HG03196 (cell line): Measurements from ENCODE around the gene ATP8B2.
"Not testable (repeated sequence)": the region's sequence is repeated elsewhere in the genome, so short reads cannot be mapped to it uniquely, and the experiment has no call there.

ENCODE experiments used
- ATAC-seq: cut with Tn5 transposase; IDR thresholded peaks from one replicate; pipeline ENCODE4 v1.9.1; 2021; ENCODE audit not compliant: unreplicated experiment

The ATP8B2 gene, protein sequence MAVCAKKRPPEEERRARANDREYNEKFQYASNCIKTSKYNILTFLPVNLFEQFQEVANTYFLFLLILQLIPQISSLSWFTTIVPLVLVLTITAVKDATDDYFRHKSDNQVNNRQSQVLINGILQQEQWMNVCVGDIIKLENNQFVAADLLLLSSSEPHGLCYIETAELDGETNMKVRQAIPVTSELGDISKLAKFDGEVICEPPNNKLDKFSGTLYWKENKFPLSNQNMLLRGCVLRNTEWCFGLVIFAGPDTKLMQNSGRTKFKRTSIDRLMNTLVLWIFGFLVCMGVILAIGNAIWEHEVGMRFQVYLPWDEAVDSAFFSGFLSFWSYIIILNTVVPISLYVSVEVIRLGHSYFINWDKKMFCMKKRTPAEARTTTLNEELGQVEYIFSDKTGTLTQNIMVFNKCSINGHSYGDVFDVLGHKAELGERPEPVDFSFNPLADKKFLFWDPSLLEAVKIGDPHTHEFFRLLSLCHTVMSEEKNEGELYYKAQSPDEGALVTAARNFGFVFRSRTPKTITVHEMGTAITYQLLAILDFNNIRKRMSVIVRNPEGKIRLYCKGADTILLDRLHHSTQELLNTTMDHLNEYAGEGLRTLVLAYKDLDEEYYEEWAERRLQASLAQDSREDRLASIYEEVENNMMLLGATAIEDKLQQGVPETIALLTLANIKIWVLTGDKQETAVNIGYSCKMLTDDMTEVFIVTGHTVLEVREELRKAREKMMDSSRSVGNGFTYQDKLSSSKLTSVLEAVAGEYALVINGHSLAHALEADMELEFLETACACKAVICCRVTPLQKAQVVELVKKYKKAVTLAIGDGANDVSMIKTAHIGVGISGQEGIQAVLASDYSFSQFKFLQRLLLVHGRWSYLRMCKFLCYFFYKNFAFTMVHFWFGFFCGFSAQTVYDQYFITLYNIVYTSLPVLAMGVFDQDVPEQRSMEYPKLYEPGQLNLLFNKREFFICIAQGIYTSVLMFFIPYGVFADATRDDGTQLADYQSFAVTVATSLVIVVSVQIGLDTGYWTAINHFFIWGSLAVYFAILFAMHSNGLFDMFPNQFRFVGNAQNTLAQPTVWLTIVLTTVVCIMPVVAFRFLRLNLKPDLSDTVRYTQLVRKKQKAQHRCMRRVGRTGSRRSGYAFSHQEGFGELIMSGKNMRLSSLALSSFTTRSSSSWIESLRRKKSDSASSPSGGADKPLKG

DNA sequence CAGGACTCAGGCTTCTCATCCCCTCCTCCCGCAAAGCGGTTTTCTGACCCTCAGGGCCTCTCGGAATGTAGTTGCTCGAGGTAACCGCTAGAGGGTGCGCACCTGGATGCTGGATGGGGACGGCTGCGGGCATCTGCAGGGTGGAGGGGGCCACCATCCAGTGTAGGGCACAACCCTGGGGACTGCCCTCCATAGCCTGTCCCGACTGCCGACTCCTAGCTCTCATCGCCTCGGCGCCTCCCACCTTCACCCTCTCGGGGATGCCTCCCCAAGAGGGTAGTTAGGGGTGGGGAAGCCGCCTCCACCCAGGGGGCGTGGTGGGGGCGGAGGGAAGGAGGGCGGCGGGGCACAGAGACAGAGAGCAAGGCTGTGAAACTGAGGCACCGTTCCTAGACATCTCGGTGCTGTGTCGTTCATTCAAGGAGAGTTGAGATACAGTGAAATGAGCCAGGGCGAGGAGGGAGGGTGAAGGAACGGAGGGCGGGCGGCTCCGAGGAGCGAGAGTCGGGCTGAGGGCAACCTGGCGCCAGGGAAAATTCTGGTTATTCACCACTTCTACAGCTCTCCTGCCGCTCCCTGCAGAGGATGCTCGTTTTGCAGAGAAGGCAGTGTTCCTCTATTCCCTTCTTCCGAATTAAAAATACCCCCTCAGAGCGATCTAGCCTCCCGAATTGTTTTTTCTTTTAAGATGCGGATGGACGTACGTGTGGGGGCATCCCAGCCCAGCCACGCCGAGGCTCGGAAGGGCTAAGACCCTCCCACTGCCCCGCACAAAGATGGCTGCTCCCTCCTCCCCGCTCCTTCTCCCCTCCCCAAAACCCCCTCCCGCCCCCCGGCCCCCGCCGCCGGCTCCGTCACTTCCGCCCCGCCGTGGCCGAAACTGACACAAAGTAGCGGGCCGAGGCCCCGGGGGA is at the start of gene ATP8B2:
Gene ATP8B2, plus strand, starts transcription at position 857 of the 914 bp plus-strand sequence. CDS start 2,617 bp downstream, outside the sequence.
- ATAC-seq = peak; percentile 42

DNA sequence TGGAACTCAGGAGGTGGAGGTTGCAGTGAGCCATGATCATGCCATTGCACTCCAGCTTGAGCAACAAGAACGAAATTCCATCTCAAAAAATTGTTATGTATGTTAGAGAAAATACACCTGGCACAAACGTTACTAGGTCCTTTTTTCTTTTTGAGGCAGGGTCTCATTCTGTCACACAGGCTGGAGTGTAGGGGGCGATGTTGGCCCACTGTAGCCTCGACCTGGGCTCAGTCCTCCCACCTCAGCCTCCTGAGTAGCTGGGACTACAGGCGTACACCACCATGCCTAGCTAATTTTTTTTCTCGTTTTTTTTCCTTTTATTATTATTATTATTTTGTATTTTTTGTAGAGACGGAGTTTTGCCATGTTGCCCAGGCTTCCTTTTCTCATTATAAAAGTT is 48.5 kb upstream of the ATP8B2 start:
- ATAC-seq = no peak

DNA sequence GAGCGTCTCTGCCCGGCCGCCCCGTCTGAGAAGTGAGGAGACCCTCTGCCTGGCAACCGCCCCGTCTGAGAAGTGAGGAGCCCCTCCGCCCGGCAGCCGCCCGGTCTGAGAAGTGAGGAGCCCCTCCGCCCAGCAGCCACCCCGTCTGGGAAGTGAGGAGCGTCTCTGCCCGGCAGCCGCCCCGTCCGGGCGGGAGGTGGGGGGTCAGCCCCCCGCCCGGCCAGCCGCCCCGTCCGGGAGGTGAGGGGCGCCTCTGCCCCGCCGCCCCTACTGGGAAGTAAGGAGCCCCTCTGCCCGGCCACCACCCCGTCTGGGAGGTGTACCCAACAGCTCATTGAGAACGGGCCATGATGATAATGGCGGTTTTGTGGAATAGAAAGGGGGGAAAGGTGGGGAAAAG is 37.7 kb upstream of the ATP8B2 start:
- ATAC-seq = not testable (repeated sequence)

DNA sequence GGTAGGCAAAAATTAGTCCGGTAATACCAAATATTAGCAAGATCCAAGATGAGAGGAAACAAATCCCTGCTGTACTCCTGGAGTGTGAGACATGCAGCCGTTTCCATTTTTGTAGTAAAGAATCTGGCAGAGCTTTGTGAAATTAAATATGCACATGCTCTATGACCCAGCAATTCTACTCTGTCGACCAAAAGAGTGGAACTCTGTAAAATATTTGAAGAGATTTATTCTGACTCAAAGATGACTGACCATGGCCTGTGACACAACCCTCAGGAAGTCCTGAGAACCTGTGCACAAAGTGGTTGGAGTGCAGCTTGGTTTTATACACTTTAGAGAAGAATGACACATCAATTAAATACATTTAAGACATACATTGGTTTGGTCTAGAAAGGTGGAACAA is 36.7 kb upstream of the ATP8B2 start:
- no peak for ATAC-seq

DNA sequence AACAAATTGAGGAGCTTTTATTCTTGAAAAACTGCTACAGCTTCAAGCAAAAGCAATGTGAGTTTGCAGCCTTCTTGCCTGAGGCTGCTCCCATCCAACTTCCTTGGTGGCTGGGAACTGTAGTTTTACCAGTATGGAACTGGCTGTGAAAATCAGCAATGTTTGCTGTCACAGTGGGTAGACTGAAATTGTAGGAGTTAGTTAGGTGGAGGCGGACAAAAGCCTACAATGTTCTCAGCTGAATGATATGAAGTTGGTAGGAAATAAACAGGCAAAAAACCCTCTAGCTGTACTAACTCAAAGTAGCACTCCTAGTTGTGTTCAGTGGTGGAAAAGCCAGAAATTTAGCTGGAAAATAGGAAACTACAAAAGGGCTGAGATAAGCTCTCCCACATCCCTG is 34.4 kb upstream of the ATP8B2 start:
- no peak for ATAC-seq

DNA sequence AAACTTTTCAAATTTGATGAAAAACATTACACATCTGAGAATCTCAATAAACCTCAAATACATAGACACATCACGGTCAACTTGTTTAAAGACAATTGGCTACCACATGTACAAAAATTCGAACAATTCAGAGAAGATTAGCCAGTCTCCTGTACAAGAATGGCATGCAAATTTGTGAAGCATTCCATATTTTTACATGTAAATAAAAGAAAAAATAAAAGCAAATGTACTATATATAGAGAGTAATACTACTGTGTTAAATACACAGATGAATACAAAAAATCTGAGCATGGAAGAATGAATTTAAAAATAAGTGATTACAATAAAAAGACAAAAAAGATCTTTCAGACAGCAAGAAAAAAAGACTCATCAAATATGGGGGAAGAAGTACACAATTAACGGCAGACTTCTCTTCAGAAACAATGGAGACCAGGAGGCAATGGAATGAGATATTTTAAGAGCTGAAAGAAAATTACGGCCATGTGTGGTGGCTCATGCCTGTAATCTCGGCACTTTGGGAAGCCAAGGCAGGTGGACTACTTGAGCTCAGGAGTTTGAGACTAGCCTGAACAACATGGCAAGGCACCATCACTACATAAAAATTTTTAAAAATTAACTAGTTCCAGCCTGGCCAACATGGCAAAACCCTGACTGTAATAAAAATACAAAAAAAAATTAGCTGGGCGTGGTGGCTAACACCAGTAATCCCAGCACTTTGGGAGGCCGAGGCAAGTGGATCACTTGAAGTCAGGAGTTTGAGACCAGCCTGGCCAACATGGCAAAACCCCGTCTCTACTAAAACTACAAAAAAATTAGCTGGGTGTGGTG is 29.7 kb upstream of the ATP8B2 start:
- ATAC-seq = no peak

DNA sequence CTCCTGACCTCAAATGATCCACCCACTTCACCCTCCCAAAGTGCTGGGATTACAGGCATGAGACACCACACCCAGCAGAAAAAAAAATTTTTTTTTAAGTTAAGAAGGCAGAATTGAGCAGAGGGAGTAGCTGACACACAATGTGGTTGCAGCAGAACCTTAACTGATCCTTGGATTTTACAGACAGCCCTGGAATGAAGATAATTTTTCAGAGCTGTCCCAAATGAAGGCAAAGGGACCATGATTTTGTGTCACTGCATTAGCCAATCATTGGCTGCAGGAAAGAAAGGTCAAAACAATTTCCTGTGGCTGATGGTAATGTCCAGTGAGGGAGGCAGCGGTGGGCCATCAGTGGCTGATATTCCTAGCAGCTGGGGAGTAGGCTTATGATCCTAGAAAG is 23.7 kb upstream of the ATP8B2 start:
- no peak for ATAC-seq

DNA sequence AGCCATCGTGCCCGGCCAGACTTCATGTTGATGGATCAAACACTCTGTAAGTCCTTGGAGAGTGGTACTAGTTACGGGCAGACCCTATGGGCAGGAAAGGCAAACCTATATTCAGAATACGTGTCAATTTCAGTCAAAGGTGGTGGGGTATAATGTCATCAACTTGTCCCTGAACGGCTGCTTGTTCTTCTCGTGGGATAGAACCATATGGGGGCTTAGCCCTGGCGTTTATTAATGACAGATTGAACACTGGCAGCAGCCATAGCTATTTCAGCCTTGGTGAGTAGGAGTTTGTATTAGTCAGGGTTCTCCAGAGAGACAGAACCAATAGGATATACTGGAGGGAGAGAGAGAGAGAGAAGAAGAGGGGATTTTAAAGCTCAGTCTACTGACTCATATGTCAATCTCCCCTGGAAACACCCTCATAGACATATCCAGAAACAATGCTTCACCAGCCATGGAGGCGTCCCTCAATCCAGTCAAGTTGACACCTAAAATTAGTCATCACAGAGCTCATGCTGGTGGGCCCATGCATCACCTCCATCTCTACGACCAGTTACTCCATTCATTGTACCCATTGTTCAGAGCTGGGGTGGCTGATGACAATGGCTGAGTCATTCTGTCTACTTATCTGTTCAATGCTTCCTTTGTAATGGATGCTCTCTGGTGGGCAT is 20.5 kb upstream of the ATP8B2 start:
- peak; percentile 46 for ATAC-seq

DNA sequence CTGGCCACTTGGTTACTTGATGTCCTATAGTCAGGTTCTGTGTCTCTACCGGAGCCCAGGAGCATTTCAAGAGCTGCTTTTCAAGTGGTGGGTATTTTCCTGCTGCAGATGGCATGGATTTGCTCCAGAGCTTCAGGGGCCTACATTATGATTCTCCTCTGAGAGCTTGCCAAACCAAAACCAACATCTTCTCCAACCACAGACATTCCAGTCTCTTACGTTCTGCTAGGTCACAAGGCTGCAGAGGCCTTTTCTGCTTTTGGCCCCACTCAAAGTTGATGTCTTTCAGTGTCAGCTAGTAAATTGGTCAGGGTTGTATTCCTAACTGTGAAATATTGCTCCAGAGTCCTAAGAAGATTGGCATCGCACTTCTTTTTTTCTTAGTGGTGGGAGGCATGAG is 19.2 kb upstream of the ATP8B2 start:
- no peak for ATAC-seq

DNA sequence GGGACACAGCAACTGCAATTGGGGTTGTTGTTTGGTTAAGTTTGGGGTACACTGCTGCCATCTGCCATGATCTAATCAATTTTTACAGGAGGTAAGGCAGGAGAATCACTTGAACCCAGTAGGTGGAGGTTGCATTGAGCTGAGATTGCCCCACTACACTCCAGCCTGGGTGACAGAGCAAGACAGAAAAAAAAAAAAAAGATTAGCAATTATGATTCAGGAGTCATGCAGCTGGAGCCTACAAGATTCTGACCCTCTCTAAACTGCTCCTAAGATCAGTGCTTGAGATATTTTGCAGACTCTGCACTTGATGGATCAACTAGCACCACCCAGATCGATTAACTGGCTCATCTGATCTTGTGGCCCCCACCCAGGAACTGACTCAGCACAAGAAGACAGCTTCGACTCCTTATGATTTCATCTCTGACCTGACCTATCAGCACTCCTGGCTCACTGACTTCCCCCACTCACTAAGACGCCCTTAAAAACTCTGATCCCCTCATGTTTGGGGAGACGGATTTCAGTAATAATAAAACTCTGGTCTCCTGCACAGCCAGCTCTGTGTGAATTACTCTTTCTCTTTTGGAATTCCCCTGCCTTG is 17.6 kb upstream of the ATP8B2 start:
- ATAC-seq = not testable (repeated sequence)

DNA sequence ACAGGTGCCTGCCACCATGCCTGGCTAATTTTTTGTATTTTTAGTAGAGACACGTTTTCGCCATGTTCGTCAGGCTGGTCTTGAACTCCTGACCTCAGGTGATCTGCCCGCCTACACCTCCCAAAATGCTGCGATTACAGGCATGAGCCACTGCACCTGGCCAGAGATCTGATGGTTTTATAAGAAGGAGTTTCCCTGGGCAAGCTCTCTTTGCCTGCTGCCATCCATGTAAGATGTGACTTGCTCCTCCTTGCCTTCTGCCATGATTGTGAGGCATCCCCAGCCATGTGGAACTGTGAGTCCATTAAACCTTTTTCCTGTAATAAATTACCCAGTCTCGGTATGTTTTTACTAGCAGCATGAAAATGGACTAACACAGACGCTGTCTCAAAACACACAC is 16.2 kb upstream of the ATP8B2 start:
- ATAC-seq = not testable (repeated sequence)

DNA sequence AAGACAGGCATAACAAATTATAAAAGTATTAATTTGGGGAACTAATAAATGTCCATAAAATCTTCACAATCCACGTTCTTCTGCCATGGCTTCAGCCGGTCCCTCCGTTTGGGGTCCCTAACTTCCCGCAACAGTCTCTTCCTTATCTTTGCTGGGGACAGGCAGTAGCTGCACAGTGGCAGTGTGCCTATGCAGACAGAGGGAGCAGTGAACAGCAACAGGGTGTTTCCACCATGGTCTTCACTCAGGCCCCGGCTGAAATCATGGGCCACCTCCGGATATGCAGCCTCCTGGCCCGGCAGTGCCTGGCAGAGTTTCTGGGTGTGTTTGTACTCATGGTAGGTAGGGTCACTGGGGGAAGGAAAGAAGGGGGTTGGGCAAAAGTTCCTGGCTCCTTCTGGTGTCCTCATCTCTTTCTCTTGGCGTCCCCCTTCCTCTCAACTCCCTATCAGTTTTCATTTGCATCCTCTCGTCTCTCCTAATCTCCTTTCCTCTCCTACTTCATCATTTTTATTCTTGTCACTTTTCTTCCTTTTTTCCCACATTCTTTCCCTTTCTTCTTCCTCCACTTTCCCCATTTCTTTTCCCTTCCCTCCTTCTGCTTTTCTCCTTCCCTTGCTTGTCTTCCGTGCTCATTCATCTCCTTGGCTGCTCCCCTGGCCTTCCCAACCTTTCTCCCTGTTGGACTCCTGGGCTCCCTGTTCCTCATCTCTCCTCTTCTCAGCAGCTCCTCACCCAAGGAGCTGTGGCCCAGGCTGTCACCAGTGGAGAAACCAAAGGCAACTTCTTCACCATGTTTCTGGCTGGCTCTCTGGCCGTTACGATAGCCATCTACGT is 12.9 kb upstream of the ATP8B2 start:
- ATAC-seq = not testable (repeated sequence)

DNA sequence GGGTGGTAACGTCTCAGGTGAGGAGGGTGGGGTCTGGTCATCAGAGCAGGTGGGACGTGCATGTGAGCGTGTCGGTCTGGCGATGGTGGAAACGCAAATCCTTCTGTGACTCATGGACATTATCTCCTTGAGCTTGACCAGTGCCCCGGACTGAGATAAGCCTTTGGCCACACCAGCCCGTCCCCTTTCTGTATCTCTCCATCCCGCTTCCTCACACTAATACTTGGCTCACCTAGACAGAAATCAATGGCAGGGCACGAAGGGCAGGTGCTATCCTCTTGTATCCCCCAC is 12.3 kb upstream of the ATP8B2 start:
- ATAC-seq = no peak

DNA sequence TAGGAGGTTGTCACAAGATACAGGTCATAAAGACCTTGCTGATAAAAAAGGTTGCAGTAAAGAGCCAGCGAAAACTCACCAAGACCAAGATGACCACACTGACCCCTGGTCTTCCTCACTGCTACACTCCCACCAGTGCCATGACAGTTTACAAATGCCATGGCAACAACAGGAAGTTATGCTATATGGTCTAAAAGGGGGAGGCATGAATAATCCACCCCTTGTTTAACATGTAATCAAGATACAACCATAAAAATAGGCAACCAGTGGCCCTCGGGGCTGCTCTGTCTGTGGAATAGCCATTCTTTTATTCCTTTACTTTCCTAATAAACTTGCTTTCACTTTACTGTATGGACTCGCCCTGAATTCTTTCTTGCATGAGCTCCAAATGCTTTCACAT is 11.1 kb upstream of the ATP8B2 start:
- not testable (repeated sequence) for ATAC-seq

DNA sequence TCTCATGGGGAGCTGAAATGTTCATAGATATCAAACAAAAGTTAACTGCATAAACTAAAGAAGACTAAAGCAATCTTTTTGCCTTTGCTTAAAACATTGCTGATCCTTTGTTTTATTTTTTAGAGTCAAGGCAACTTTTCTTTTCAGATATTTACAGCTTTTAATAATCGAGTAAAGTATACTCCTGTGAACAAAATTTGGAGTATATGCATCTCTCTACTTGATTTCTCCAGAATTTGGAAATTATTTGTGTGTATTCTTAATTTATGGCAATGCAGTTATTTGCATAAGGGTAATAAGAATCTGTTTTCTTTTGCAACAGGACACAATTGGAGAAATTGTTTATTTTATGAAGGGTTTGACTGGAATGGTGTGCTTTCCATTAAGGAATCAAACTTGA is 8.6 kb upstream of the ATP8B2 start:
- ATAC-seq = no peak

DNA sequence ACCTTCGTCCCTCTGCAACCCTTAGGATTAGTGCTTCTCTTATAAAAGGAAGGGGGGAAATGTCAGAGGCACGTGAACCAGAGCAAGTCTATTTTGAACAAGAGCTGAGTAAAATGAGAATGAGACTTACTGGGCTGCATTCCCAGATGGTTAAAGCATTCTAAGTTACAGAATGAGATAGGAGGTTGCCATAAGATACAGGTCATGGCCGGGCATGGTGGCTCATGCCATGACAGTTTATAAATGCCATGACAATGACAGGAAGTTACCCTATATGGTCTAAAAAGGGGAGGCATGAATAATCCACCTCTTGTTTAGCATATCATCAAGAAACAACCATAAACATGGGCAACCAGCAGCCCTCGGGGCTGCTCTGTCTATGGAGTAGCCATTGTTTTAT is 6.9 kb upstream of the ATP8B2 start:
- no peak for ATAC-seq

DNA sequence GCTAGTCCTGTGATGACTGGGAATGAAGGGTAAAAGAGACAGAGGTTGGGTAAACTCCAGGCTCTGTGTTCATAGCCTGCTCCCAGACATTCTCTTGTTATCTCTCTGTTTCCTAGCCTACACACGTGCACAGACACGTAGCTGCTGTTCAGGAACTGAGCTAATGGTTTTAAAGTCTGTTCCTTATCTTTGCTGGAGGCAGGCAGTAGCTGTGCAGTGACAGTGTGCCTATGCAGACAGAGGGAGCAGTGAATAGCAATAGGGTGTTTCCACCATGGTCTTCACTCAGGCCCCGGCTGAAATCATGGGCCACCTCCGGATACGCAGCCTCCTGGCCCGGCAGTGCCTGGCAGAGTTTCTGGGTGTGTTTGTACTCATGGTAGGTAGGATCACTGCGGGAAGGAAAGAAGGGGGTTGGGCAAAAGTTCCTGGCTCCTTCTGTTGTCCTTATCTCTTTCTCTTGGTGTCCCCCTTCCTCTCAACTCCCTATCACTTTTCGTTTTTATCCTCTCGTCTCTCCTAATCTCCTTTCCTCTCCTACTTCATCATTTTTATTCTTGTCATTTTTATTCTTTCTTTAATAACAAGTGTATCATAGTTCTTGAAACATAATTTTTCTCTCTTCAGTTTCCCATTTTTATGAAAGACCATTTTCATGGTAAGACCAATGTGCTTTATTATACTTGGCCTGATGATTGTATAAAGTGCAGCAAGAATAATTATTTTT is 4.3 kb upstream of the ATP8B2 start, which contains the start of gene AQP10:
Gene AQP10, plus strand, starts transcription at position 212 of the 727 bp plus-strand sequence. Its CDS starts 63 bp downstream, at position 275.
- ATAC-seq = no peak
